SJCRH30 (cell line): Measurements from ENCODE around the gene IFNG. TPM values are rescaled to one million over a fixed set of nuclear protein-coding genes. Genes with fewer than 3 reads are reported as not detected.
A peak's percentile ranks its signal among the peaks of the same experiment; 100 is the strongest.

ENCODE experiments used
- DNase-seq, 2 experiments: peaks; one replicate each; pipeline ENCODE4 v3.0.0-alpha.2; 2015 to 2020
- H3K27ac ChIP-seq: fragments of 250-450 bp; sonication (Bioruptor Pico); 2 replicates; pipeline ENCODE4 v1.5.1; 2020; ENCODE audit warnings: mild to moderate bottlenecking, moderate library complexity
- H3K27me3 ChIP-seq: fragments of 250-450 bp; sonication (Bioruptor Pico); 2 replicates; pipeline ENCODE4 v1.5.1; 2020; ENCODE audit warnings: mild to moderate bottlenecking, moderate library complexity
- H3K36me3 ChIP-seq: fragments of 250-450 bp; sonication (Bioruptor Pico); 2 replicates; pipeline ENCODE4 v1.5.1; 2020; ENCODE audit warnings: mild to moderate bottlenecking, moderate library complexity
- H3K4me1 ChIP-seq: fragments of 250-450 bp; sonication (Bioruptor Pico); 2 replicates; pipeline ENCODE4 v1.5.1; 2020; ENCODE audit warnings: mild to moderate bottlenecking, moderate library complexity
- H3K4me3 ChIP-seq: fragments of 250-450 bp; sonication (Bioruptor Pico); 2 replicates; pipeline ENCODE4 v1.5.1; 2020; ENCODE audit warnings: mild to moderate bottlenecking, moderate library complexity
- H3K9me3 ChIP-seq: fragments of 250-450 bp; sonication (Bioruptor Pico); replicated peaks from 2 replicates; pipeline ENCODE4 v1.5.1; 2020; ENCODE audit warnings: mild to moderate bottlenecking, moderate library complexity
- total RNA-seq: library from RNA; depleted of rRNA; stranded (reverse); fragments of >200 nt; shearing (Covaris generic); gene quantifications from 2 replicates; pipeline ENCODE4 v1.2.3, GENCODE V29; 2014; rRNA removed

IFNG gene
- total RNA-seq, 1 experiment from 2014 or later, result not detected

DNA sequence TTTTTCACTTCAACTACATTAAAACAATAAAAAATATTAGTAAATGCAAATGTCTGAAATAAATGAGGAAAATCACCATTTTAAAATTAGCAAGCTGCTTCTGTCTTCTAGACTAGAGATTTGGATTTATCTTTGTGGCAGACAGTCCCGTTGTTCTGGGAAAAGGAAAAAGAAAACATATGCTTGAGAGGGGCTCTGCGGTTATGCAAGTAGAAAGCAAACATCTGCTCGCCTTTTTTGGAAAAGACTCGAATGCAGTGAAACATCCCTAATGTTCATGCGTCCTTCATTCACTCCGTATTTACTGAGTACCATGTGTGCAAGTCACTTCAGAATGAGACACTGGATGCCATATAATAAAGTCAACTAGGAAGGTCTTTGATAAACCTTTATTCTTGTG is 44.9 kb downstream of the IFNG start:
- Histone ChIP-seq H3K27me3 (no peaks in the 10 kb centered on the region), H3K9me3 (no peaks in the 10 kb centered on the region; the same call in 1 of the 2 replicates), H3K36me3 (no peaks in the 10 kb centered on the region), H3K4me3 (no peak overlapping the region), H3K4me1 (peaks cover 14% of the 10 kb centered on the region), H3K27ac (no peak overlapping the region)
- no peak for DNase-seq

DNA sequence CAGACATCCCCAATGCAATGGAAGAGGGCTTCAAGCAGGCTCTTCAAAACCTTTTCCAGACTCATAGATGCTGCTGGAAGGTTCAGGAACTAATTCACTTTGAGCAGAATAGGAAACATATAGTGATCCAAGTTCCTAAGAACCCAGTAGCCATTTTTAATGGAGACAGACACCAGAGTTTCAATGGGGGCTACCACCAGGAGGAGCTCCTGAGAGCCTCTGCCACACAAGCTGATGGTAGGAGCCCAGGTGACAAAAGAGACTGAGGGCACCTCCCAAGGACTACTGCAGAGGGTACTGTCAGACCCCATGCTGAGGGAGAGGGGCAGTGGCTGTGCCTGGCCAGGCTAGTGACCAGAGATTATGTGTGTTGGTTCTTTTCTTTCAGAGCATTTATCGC is 45.9 kb downstream of the IFNG start:
- DNase-seq, result peak; percentile 18 to 44
- Histone ChIP-seq H3K27ac (no peak overlapping the region), H3K27me3 (no peaks in the 10 kb centered on the region)

DNA sequence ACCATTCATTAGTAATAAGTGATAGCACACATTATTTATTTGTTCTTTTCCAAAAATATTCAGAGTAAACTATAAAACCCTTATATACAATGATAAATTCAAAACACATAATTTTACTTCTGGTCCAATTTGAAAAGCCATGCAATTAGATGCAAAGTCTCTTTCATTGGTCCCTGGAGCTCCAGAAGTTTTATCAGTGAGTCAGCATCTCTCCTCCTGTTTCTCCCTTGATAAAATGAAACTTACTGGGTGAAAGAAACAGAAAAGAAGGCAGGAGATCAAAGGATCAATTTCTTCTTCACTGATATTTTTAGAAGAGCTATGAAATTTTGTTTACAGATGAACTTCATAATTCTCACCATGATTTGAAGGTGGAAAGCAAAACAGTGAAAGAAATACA is 47.5 kb downstream of the IFNG start:
- H3K4me1 ChIP-seq, result peaks cover 8% of the 10 kb centered on the region
- H3K36me3 ChIP-seq, result no peaks in the 10 kb centered on the region
- DNase-seq, result no peak
- no peaks in the 10 kb centered on the region for H3K27me3 ChIP-seq
- H3K4me3 ChIP-seq, result no peak overlapping the region
- no peak overlapping the region for H3K27ac ChIP-seq
- H3K9me3 ChIP-seq, result no peaks in the 10 kb centered on the region; the same call in 1 of the 2 replicates

More for the DNA sequence above, 45.9 kb downstream of the IFNG start:
- Histone ChIP-seq H3K4me3 (no peak overlapping the region), H3K4me1 (peaks cover 9% of the 10 kb centered on the region), H3K36me3 (no peaks in the 10 kb centered on the region), H3K9me3 (no peaks in the 10 kb centered on the region; the same call in 1 of the 2 replicates)

DNA sequence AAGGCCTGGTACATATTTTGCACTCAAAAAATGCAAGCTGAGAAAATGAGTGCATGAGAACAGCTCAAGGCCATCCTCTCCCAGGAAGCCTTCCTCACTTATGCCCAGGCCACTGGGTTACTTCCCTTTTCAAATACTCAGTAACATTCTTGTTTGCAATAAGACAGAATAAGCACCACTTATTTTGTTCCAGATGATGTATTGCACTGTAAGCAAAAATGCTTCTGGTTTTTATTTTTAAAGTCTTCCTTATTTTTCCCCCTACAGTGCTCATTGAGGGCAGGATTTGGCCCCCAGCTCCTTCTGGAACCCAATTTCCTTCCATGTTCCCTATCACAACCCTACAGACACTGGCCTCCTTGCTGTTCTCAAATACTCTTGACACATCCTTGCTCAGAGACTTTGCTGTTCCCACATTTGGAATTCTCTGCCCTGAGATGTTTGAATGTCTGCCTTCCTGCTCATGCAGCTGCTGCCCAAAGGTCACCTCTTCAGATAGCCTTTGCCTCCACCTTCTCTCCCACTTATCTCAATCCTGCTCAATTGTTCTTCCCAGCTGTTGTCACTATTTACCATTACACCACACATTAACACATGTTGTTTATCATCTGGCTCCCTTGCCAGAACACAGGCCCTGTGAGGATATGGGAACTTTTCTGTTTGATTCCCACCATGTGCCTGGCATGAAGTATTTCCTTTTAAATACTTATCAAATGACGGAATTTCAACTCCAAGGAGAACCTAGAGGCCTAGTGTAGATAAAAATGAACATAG is 49.9 kb downstream of the IFNG start:
- peak; percentile 17 to 46 for DNase-seq
- H3K4me3 ChIP-seq, result no peak overlapping the region
- 0 out of 2 replicates have a peak overlapping the region, but pooled peaks have one; percentile 13 for H3K27ac ChIP-seq
- no peaks in the 10 kb centered on the region for H3K9me3 ChIP-seq
- H3K27me3 ChIP-seq, result no peaks in the 10 kb centered on the region
- H3K36me3 ChIP-seq, result no peaks in the 10 kb centered on the region
- peaks cover 8% of the 10 kb centered on the region for H3K4me1 ChIP-seq

DNA sequence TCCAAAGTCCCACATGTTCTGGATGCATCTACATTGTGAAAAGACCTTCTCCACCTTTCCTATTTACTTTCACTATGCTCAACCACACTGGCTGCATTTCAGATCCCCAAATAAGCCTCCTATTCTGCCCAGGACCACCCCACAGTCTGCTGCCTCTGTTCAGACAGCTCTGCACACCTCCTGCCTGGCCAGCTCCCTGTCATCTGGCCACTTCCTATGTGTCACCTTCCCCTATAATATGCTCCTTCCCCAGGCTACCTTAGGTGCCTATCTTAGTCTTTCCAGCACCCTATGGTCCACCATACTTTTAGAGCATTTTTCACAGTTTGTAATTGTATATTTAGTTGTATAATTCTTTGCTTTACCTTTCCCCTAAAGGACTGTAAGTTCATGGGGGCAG is 50.5 kb downstream of the IFNG start:
- H3K9me3 ChIP-seq, result no peaks in the 10 kb centered on the region
- peaks cover 8% of the 10 kb centered on the region for H3K4me1 ChIP-seq
- no peaks in the 10 kb centered on the region for H3K27me3 ChIP-seq
- no peaks in the 10 kb centered on the region for H3K36me3 ChIP-seq
- no peak overlapping the region for H3K27ac ChIP-seq
- H3K4me3 ChIP-seq, result no peak overlapping the region
- DNase-seq, result no peak

DNA sequence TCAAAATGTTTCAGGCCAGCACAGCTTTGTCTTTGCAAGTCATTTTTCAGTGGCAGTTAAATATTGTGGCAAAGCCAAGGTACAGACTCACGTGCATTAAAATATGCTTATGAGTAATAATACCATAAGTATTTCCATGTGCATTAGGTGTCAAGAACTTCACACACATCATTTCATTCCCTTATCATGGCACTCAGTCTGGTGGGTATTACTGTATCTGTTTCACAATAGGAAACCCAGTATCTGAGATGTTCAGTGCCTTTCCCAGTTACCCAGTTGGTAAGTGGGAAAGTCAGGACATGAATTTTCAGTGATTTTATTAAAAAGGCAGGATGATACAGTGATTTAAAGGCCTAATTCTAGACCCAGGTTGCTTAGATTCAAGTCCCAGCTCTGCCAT is 52.9 kb downstream of the IFNG start:
- Histone ChIP-seq H3K4me1 (peaks cover 8% of the 10 kb centered on the region), H3K36me3 (no peaks in the 10 kb centered on the region), H3K9me3 (no peaks in the 10 kb centered on the region), H3K4me3 (no peak overlapping the region), H3K27ac (no peak overlapping the region), H3K27me3 (no peaks in the 10 kb centered on the region)
- DNase-seq, result no peak

DNA sequence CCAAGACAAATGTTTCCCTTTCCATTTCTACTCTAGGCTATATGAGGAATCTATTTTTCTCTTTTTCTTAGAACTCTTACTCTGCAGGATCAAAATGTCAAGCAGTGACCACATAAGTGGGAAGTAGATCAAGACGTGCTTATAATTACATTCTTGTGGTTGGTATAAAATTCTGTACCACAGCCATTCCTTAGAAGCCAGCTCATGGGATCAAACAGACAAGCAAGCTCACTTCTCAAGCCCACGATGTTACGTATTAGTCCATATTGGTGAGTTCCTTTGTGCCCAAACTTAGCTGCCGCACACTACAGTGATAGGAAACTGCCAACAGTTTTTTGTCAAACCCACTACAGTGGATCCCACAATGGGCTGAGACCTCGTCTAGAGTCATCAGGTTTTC is 53.4 kb downstream of the IFNG start:
- no peaks in the 10 kb centered on the region for H3K9me3 ChIP-seq
- H3K4me3 ChIP-seq, result no peak overlapping the region
- H3K27ac ChIP-seq, result no peak overlapping the region
- peak; percentile 19 to 36 for DNase-seq
- H3K36me3 ChIP-seq, result no peaks in the 10 kb centered on the region
- peaks cover 8% of the 10 kb centered on the region for H3K4me1 ChIP-seq
- H3K27me3 ChIP-seq, result no peaks in the 10 kb centered on the region

Other genes starting within 250 kb of the IFNG start
- gene IFNG-AS1, start 170.3 kb downstream of the IFNG start, total RNA-seq, result not detected in 2 replicates
- gene IL26, start 66.1 kb upstream of the IFNG start, total RNA-seq, result not detected in 2 replicates
- gene IL22, start 93.9 kb upstream of the IFNG start, total RNA-seq, result not detected in 2 replicates
- gene MDM1, start 172.6 kb upstream of the IFNG start, total RNA-seq, result 21.8 and 22.9 TPM in 2 replicates